Small intestine (tissue), 7 donors: ENCODE measurements around the gene ARPC5. TPM values are rescaled to one million over a fixed set of nuclear protein-coding genes. Genes with fewer than 3 reads are reported as not detected.
A peak's percentile ranks its signal among the peaks of the same experiment; 100 is the strongest.

Experiments used
- DNase-seq, 2 donors: peaks; one replicate each; pipeline versions ENCODE4 v3.0.0 to v3.0.0-alpha.2; 2013
- FAIRE-seq: peaks from 2 replicates; lab custom pipeline; 2012; peaks lifted over from hg19 to GRCh38; lab: Jason Lieb, UNC
- H3K27ac ChIP-seq, 3 donors: one replicate each; pipeline ENCODE4 v1.5.1; 2013; ENCODE audit warnings: low read length in 2 of 3, mild to moderate bottlenecking in 2 of 3, control low read depth in 1 of 3, inconsistent platforms in 1 of 3, low read depth in 1 of 3, moderate library complexity in 1 of 3
- H3K27me3 ChIP-seq, 3 donors: one replicate each; pipeline ENCODE4 v1.6.1; 2013; ENCODE audit warnings: low read length in 3 of 3, inconsistent platforms in 1 of 3; ENCODE audit not compliant: control insufficient read depth in 3 of 3, insufficient read depth in 3 of 3
- H3K36me3 ChIP-seq, 3 donors: one replicate each; pipeline ENCODE4 v1.6.1; 2013; ENCODE audit warnings: low read length in 3 of 3, inconsistent platforms in 1 of 3, low read depth in 1 of 3, mild to moderate bottlenecking in 1 of 3, moderate library complexity in 1 of 3; ENCODE audit not compliant: control insufficient read depth in 3 of 3, insufficient read depth in 2 of 3
- H3K4me1 ChIP-seq, 3 donors: one replicate each; pipeline ENCODE4 v1.6.1; 2013; ENCODE audit warnings: low read length in 2 of 3, inconsistent platforms in 1 of 3, low read depth in 1 of 3, mild to moderate bottlenecking in 1 of 3, moderate library complexity in 1 of 3; ENCODE audit not compliant: control insufficient read depth in 3 of 3, insufficient read depth in 2 of 3
- H3K4me3 ChIP-seq, 3 donors: one replicate each; pipeline ENCODE4 v1.5.1; 2013; ENCODE audit warnings: low read length in 3 of 3, control low read depth in 1 of 3, inconsistent platforms in 1 of 3, low read depth in 1 of 3, mild to moderate bottlenecking in 1 of 3, moderate library complexity in 1 of 3
- H3K9me3 ChIP-seq, 2 donors: one replicate each; pipeline ENCODE4 v1.6.1; 2013; ENCODE audit warnings: low read depth in 1 of 2, low read length in 1 of 2; ENCODE audit not compliant: control insufficient read depth in 2 of 2, insufficient read depth in 1 of 2
- WGBS, 3 donors: extraction: QIAGEN DNeasy Blood & Tissue Kit; methylation state at CpG; one replicate each; pipeline ENCODE4 v1.1.7; 2013; 5-methylcytosine and 5-hydroxymethylcytosine counted together
- polyA plus RNA-seq, 4 donors: library from polyadenylated mRNA; stranded (reverse) in 3 of 4; unstranded in 1 of 4; fragments of 200-250 nt in 3 of 4; fragments of 120-200 nt in 1 of 4; gene quantifications; one replicate each; pipeline versions ENCODE4 v1.2.1 to v1.2.3, GENCODE V29; 2013
- donor health status: healthy with polysubstance abuse.
- donor health status: control.
- donor health status: control.
- donor health status: Bipolar disorder and iron deficiency.
- donor health status: healthy.

ARPC5 gene
- polyA plus RNA-seq, 4 donors, result 125 to 160 (median 133) TPM

DNA sequence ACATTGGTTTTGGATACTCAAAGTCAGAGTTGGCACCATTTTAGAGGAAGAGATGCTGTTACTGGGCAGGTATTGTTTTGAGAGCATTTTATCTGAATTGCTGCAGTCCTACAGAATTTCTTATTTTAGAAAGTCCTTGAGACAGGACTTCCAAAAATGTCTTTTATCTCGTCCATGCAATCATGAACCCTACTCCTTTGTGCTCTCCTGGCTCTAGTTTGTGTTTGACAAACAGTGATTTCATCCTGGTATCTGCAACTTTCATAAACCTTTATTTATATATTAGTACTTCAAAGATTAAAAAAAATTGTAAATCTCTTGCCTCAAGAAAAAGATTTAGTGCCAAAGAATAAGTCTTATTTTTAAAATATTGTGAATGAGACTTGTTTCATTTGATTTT, 4.6 kb upstream of the ARPC5 start:
- Histone ChIP-seq H3K9me3 (no peaks in the 10 kb centered on the region), H3K27me3 (no peaks in the 10 kb centered on the region), H3K36me3 (no peaks in the 10 kb centered on the region), H3K4me1 (peaks cover 0 to 4% (median 1%) of the 10 kb centered on the region in 3 donors), H3K4me3 (no peak overlapping the region), H3K27ac (no peak overlapping the region)
- 37 to 68% (median 48%) methylated on average over 1 of the region's 1 CpG for WGBS, 3 donors
- DNase-seq (no peak), FAIRE-seq (no peak)

- no peaks in the 10 kb centered on the region for H3K9me3 ChIP-seq
- WGBS, 3 donors, result 83 to 93% (median 87%) methylated on average over 7 of the region's 7 CpGs
- H3K27me3 ChIP-seq, result no peaks in the 10 kb centered on the region
- DNase-seq, result no peak
- no peak overlapping the region for H3K4me3 ChIP-seq
- H3K36me3 ChIP-seq, result no peaks in the 10 kb centered on the region
- H3K4me1 ChIP-seq, result peaks cover 0 to 4% (median 0%) of the 10 kb centered on the region in 3 donors
- no peak overlapping the region for H3K27ac ChIP-seq
- FAIRE-seq, result no peak
These were observed 3.2 kb upstream of the ARPC5 start for GRCh38 chr1:183638649-183639387.

DNA sequence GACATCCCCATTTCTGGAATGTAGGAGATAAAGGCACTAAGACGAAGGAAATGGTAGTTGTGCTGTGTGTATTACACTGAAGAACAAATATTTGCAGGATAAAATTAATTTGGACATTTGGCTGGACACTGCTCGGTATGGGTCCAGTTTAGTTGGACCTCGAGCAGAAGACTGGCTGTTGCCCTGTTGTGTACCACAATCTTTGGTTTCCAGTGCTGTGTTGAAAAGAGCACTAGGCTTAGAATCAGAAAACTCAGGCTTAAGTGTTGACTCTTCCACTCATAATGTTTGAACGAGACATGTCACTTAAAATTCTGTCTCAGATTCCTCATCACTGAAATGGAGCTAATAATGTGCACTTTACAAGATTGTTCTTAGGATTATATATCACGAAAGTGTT, 1.2 kb upstream of the ARPC5 start:
- no peaks in the 10 kb centered on the region for H3K36me3 ChIP-seq
- no peak overlapping the region for H3K27ac ChIP-seq
- DNase-seq (no peak), FAIRE-seq (no peak)
- WGBS, 3 donors, result 38 to 59% (median 46%) methylated on average over 5 of the region's 5 CpGs
- peak overlapping the region in 1 of 3 donors; percentile 99 for H3K4me3 ChIP-seq
- no peaks in the 10 kb centered on the region for H3K9me3 ChIP-seq
- no peaks in the 10 kb centered on the region for H3K27me3 ChIP-seq
- peaks cover 0 to 9% (median 0%) of the 10 kb centered on the region in 3 donors for H3K4me1 ChIP-seq

GRCh38 chr1:183636334-183636682, 725 bp upstream of the ARPC5 start:
- H3K9me3 ChIP-seq, result no peaks in the 10 kb centered on the region
- peak overlapping the region; percentile 86 to 90 (median 87) for H3K27ac ChIP-seq
- no peak for FAIRE-seq
- H3K4me1 ChIP-seq, result peaks cover 0 to 9% (median 2%) of the 10 kb centered on the region in 3 donors
- WGBS, 3 donors, result 2 to 5% (median 2%) methylated on average over 15 of the region's 15 CpGs
- no peaks in the 10 kb centered on the region for H3K36me3 ChIP-seq
- peak overlapping the region; percentile 47 to 99 (median 63) for H3K4me3 ChIP-seq
- no peaks in the 10 kb centered on the region for H3K27me3 ChIP-seq
- peak in 1 of 2 donors; percentile 89 for DNase-seq

GRCh38 chr1:183635099-183635605, 431 bp downstream of the ARPC5 start:
- 0 to 1% (median 0%) methylated on average over 40 to 42 of the region's 42 CpGs for WGBS, 3 donors
- DNase-seq (peak in 1 of 2 donors; percentile 51), FAIRE-seq (no peak)
- Histone ChIP-seq H3K4me1 (peaks cover 0 to 9% (median 5%) of the 10 kb centered on the region in 3 donors), H3K36me3 (no peaks in the 10 kb centered on the region), H3K9me3 (no peaks in the 10 kb centered on the region), H3K27ac (peak overlapping the region; percentile 85 to 94 (median 93)), H3K27me3 (no peaks in the 10 kb centered on the region), H3K4me3 (peak overlapping the region; percentile 63 to 99 (median 79))

DNA sequence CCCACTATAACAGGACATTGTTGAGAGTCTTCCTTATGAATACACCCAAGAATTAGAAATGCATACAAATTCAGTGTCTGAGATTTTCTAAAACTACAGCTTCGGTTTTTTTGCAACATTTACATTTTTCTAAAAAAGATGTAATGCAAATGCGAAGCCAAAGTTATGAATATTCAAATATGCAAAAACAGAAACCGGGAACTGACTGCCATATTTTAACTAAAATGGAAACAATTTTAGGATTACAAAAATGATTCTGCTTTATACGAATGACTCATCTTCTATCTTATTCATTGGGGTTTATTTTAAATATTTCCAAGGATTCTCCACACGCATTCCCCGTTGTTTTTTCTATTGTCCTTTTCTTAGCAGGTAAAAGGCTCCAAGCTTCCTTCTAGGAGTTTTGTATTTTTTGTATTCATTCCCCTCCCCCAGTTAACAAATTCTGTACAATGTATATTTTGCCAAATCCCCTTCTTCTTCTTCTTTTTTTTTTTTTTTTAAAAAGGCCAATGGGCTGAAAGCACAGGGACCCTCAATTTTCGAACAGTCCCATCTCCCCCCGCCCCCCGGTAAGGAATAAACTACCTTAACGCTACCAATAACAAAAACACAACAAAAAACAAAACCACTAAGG, 1.0 kb downstream of the ARPC5 start:
- H3K9me3 ChIP-seq, result no peaks in the 10 kb centered on the region
- WGBS, 3 donors, result 0 to 1% (median 1%) methylated on average over 10 of the region's 10 CpGs
- no peaks in the 10 kb centered on the region for H3K27me3 ChIP-seq
- H3K4me1 ChIP-seq, result peaks cover 0 to 9% (median 5%) of the 10 kb centered on the region in 3 donors
- H3K36me3 ChIP-seq, result no peaks in the 10 kb centered on the region
- DNase-seq (no peak), FAIRE-seq (no peak)
- H3K4me3 ChIP-seq, result peak overlapping the region; percentile 63 to 99 (median 79)
- peak overlapping the region; percentile 85 to 94 (median 93) for H3K27ac ChIP-seq

- H3K4me1 ChIP-seq, result peaks cover 0 to 9% (median 5%) of the 10 kb centered on the region in 3 donors
- no peaks in the 10 kb centered on the region for H3K9me3 ChIP-seq
- no peaks in the 10 kb centered on the region for H3K36me3 ChIP-seq
- peak overlapping the region; percentile 20 to 63 (median 31) for H3K27ac ChIP-seq
- peak overlapping the region in 2 of 3 donors; percentile 63 to 99 for H3K4me3 ChIP-seq
- no peaks in the 10 kb centered on the region for H3K27me3 ChIP-seq
- 0 to 6% (median 0%) methylated on average over 1 of the region's 1 CpG for WGBS, 3 donors
- FAIRE-seq (no peak), DNase-seq (peak; percentile 52 to 55)
These were observed 1.8 kb downstream of the ARPC5 start for GRCh38 chr1:183633676-183634343.

DNA sequence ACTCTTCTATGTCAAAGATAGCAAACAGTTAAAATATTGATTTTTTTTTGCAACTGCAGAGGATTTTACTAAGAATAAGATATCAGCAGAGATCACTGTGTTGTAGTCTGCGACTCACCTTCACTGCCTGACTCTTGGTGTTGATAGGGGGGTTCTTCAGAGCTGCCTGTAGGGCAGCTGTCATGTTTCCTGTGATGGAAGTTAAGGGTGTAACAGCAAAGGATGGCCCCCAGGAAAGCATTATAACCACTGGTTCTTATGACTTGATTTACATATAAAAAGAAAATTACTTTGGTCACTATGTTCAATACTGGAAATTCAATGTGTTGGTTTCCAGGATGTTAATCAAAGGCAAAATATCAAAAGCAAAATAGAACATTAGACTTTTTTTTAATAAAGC, 2.6 kb downstream of the ARPC5 start:
- DNase-seq (no peak), FAIRE-seq (no peak)
- peaks cover 0 to 3% (median 0%) of the 10 kb centered on the region in 3 donors for H3K36me3 ChIP-seq
- H3K27me3 ChIP-seq, result no peaks in the 10 kb centered on the region
- H3K27ac ChIP-seq, result no peak overlapping the region
- H3K4me3 ChIP-seq, result peak overlapping the region in 2 of 3 donors; percentile 16 to 22
- peaks cover 0 to 9% (median 5%) of the 10 kb centered on the region in 3 donors for H3K4me1 ChIP-seq
- H3K9me3 ChIP-seq, result no peaks in the 10 kb centered on the region
- WGBS, 3 donors, result 9 to 36% (median 19%) methylated on average over 1 of the region's 1 CpG
